ENCODE data around the gene CASP2.

DNA sequence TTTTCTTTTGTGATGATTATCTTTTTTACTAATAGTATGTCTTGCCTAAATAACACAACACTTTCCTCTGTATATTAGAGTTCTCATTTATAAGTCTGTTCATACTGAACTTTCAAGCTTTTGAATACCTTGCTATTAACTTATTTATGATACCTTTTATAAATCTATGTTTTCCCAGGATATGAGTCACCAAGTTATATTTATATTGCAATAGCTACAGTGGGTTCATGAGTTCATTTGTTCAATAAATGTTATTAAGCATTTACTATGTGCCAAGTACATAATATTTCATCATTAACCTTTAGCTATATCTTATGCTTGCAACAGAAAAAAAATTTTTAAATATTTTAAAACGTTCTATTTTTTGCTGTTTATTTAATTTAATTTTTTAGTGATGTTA, 46.1 kb downstream of the CASP2 start:
- TF ChIP-seq, protein P1, sequence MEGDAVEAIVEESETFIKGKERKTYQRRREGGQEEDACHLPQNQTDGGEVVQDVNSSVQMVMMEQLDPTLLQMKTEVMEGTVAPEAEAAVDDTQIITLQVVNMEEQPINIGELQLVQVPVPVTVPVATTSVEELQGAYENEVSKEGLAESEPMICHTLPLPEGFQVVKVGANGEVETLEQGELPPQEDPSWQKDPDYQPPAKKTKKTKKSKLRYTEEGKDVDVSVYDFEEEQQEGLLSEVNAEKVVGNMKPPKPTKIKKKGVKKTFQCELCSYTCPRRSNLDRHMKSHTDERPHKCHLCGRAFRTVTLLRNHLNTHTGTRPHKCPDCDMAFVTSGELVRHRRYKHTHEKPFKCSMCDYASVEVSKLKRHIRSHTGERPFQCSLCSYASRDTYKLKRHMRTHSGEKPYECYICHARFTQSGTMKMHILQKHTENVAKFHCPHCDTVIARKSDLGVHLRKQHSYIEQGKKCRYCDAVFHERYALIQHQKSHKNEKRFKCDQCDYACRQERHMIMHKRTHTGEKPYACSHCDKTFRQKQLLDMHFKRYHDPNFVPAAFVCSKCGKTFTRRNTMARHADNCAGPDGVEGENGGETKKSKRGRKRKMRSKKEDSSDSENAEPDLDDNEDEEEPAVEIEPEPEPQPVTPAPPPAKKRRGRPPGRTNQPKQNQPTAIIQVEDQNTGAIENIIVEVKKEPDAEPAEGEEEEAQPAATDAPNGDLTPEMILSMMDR (IDR thresholded peaks at IDR 0.05; ENCODE audit: low read length) = no peak
- TF ChIP-seq EZH2 (IDR thresholded peaks at IDR 0.05; ENCODE audit: borderline replicate concordance, low read length) = no peak
